Measurements from ENCODE around the gene PFDN1.

DNA sequence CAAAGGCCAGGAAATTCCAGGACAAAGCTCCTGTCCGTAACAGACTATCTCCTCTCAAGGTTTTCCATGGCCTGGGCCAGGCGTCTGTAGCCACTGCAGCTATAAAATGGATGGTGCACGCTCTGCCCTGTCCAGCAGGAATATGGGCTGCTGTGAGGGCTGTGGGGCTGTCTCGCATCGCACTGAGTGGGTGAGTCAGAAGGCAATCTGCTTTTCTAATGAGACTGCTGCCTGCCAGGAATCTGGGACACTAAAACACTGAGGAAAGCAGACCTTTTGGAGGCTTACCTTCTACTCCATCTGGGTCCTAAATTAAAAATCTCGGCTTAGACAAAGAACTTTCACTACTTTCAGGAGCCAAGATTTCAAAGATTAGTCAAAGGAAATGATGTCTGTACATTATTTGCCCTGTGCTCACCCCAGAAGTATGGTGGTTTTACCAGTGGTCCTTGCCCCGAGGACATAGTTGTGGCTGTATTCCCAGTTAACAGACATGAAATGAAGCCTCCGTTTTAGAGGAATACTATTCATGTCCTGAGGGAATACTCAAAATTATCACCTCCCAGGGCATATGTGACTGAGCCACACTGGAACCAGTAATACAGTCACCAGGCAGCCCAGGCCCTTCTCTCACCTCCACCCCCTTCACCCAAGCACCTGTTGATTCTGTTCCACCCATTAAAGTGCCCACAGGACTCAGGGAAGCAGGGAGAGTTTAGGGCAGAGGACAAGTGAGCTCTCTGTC is 56.4 kb downstream of the PFDN1 start:
- TF ChIP-seq EZH2 (IDR thresholded peaks at IDR 0.05; ENCODE audit: borderline replicate concordance, low read length) (no peak), CTCF (IDR thresholded peaks at IDR 0.05; ENCODE audit: low read length) (no peak)
